Ectodermal cell (in vitro differentiated cells): ENCODE results near the gene H2BW1. TPM values are rescaled to one million over a fixed set of nuclear protein-coding genes. Genes with fewer than 3 reads are reported as not detected.
"Not testable (repeated sequence)": the region's sequence is repeated elsewhere in the genome, so short reads cannot be mapped to it uniquely, and the experiment has no call there.

ENCODE experiments used
- H3K27ac ChIP-seq: 2 replicates; pipeline ENCODE4 v1.7.0; 2013; ENCODE audit warnings: mild to moderate bottlenecking, low read depth, low read length; ENCODE audit not compliant: insufficient read depth, poor library complexity, severe bottlenecking
- H3K27me3 ChIP-seq: 2 replicates; pipeline ENCODE4 v1.7.0; 2013; ENCODE audit warnings: mild to moderate bottlenecking, low read length; ENCODE audit not compliant: insufficient read depth, control insufficient read depth, poor library complexity, severe bottlenecking
- H3K36me3 ChIP-seq: one replicate; pipeline ENCODE4 v1.7.0; 2013; ENCODE audit warnings: low read length; ENCODE audit not compliant: control insufficient read depth, insufficient read depth
- H3K4me1 ChIP-seq: one replicate; pipeline ENCODE4 v1.7.0; 2013; ENCODE audit warnings: low read length; ENCODE audit not compliant: control insufficient read depth, insufficient read depth
- H3K4me3 ChIP-seq: 2 replicates; pipeline ENCODE4 v1.7.0; 2013; ENCODE audit warnings: low read depth, low read length, control low read depth; ENCODE audit not compliant: insufficient read depth
- H3K9me3 ChIP-seq: 2 replicates; pipeline ENCODE4 v1.7.0; 2013; ENCODE audit warnings: mild to moderate bottlenecking, low read length, moderate library complexity; ENCODE audit not compliant: control insufficient read depth
- WGBS, 2 experiments: methylation state at CpG; one replicate each; pipeline ENCODE4 v1.1.7; 2013; ENCODE audit warnings: missing lambda C conversion rate in 2 of 2; 5-methylcytosine and 5-hydroxymethylcytosine counted together
- polyA plus RNA-seq, 4 experiments: library from polyadenylated mRNA; stranded (reverse); fragments of 50-300 nt; gene quantifications; one replicate each; pipeline ENCODE4 v1.2.3, GENCODE V29; 2013

Gene H2BW1, protein sequence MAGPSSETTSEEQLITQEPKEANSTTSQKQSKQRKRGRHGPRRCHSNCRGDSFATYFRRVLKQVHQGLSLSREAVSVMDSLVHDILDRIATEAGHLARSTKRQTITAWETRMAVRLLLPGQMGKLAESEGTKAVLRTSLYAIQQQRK
- polyA plus RNA-seq (2013, experiment 1 of 4): not detected
- not detected for polyA plus RNA-seq (2013, experiment 2 of 4)
- polyA plus RNA-seq (2013, experiment 3 of 4): not detected
- polyA plus RNA-seq (2013, experiment 4 of 4): not detected

GRCh38 chrX:104013606-104014005 is at the start of gene H2BW1:
TSS of gene H2BW1 (minus strand) at chrX:104013708. CDS start at chrX:104013576, 132 bp downstream.
- H3K4me1 ChIP-seq: no peaks in the 10 kb centered on the region
- H3K36me3 ChIP-seq: no peaks in the 10 kb centered on the region
- 94 to 95% methylated on average over 20 of the region's 20 CpGs for whole genome bisulfite sequencing, 2 experiments
- H3K27ac ChIP-seq: no peak within 1 kb of the TSS
- no peaks in the 10 kb centered on the region for H3K27me3 ChIP-seq
- no peak within 1 kb of the TSS for H3K4me3 ChIP-seq
- no peaks in the 10 kb centered on the region for H3K9me3 ChIP-seq

- not testable (repeated sequence) for H3K36me3 ChIP-seq, H3K27me3 ChIP-seq, H3K4me1 ChIP-seq, H3K27ac ChIP-seq, H3K4me3 ChIP-seq, H3K9me3 ChIP-seq
- WGBS, 2 experiments: 100% methylated on average over 5 of the region's 18 CpGs
These were observed 49.1 kb upstream of the H2BW1 start for GRCh38 chrX:104062636-104063035.

DNA sequence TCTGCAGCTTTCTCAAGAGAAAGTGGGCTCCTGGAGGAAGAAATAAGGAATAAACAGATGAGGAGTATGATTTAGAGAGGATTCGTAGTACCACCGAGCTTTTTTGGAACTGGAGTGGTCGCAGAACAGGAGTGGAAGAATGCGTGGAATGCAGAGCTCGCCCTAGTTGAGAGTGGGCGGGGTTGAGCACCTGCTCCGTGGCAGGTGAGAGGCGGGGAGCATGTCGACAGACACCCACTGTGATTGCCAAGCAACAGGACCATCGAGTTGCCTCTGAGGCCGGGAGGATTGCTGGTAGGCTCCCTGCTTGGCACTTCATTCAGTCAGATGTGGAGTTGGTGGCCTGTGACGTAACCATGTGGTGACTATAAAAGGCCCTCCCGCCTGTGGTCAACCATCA is 41.4 kb upstream of the H2BW1 start:
- not testable (repeated sequence) for H3K9me3 ChIP-seq, H3K36me3 ChIP-seq, H3K4me3 ChIP-seq, H3K27me3 ChIP-seq, H3K4me1 ChIP-seq, H3K27ac ChIP-seq
- no CpG with 5 or more reads among the region's 13 CpGs for WGBS, 2 experiments

DNA sequence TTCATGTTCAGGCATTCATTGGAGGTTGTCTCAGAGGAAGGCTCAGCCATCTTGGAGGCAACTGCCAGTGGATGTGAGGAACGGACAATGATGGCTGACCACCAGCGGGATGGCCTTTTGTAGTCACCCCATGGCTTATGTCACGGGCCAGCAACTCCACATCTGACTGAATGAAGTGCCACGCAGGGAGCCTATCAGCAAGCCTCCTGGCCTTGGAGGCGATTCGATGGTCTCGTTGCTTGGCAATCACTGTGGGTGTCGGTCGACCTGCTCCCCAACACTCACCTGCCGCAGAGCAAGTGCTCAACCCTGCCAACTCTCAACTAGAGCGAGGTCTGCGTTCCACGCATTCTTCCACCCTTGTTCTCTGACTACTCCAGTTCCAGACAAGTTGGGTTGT is 33.7 kb upstream of the H2BW1 start:
- Histone ChIP-seq H3K36me3 (no peaks in the 10 kb centered on the region), H3K27ac (no peak overlapping the region), H3K4me3 (no peak overlapping the region), H3K4me1 (no peaks in the 10 kb centered on the region), H3K9me3 (no peaks in the 10 kb centered on the region), H3K27me3 (no peaks in the 10 kb centered on the region)
- WGBS, 2 experiments: 94 to 95% methylated on average over 13 of the region's 13 CpGs

- H3K27me3 ChIP-seq: no peaks in the 10 kb centered on the region
- WGBS, 2 experiments: 94 to 96% methylated on average over 5 of the region's 5 CpGs
These were observed 32.1 kb upstream of the H2BW1 start for GRCh38 chrX:104045642-104046041.

DNA sequence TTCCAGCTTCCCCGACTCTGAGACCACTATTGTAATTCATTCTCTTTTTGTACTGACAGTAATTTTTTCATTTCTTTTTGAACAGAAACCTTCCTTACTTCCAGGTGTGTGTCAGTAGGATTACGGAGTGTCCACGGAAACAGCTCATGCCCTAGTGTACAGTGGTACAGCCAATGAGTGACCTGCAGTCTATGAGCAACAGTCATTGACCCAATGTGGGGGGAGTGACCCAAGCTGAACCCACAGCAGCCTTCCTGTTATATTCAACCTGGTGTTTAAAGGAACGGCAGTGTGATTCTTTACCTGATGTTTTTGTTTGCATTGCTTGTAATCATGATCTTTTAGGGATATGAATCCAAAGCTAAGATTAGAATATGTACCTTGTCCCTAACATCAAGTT is 27.5 kb upstream of the H2BW1 start:
- H3K4me3 ChIP-seq: no peak overlapping the region
- no peaks in the 10 kb centered on the region for H3K4me1 ChIP-seq
- H3K27me3 ChIP-seq: no peaks in the 10 kb centered on the region
- WGBS, 2 experiments: 79 to 89% methylated on average over 4 of the region's 4 CpGs
- H3K9me3 ChIP-seq: no peaks in the 10 kb centered on the region
- no peak overlapping the region for H3K27ac ChIP-seq
- no peaks in the 10 kb centered on the region for H3K36me3 ChIP-seq

More at GRCh38 chrX:104045642-104046041, 32.1 kb upstream of the H2BW1 start:
- Histone ChIP-seq H3K36me3 (no peaks in the 10 kb centered on the region), H3K4me3 (no peak overlapping the region), H3K9me3 (no peaks in the 10 kb centered on the region), H3K27ac (no peak overlapping the region), H3K4me1 (no peaks in the 10 kb centered on the region)

DNA sequence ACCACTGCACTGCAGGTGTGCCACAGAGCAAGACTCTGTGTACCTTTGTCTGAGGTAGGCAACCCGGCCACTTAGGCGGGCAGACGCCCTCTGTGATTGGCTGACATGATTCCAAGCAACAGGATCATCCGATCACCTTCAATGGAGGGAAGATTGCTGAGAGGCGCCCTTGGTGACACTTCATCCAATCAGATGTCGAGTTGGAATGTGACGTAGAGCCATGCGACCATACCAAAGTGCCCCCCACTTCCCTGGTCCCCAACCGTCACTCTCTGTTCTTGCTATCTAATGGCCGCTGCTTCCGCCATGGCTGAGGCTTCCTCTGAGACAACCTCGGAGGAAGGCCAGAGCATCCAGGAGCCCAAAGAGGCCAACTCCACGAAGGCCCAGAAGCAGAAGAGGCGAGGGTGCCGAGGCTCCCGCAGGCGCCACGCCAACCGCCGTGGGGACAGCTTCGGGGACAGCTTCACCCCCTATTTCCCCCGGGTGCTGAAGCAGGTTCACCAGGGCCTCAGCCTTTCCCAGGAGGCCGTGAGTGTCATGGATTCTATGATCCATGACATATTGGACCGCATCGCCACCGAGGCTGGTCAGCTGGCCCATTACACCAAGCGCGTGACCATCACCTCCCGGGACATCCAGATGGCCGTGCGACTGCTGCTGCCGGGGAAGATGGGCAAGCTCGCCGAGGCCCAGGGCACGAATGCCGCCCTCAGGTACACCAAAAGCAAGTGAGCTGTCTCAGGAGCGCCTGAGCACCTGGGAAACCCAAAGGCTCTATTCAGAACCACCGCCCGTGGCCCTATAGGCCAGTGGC is 26.4 kb upstream of the H2BW1 start, which contains the start of gene H2BW2:
H2BW2 (plus strand) TSS at position 268 of the 817 bp plus-strand sequence; CDS start at position 307, 39 bp downstream.
- no peaks in the 10 kb centered on the region for H3K4me1 ChIP-seq
- H3K27ac ChIP-seq: no peak within 1 kb of the TSS
- H3K9me3 ChIP-seq: no peaks in the 10 kb centered on the region
- WGBS, 2 experiments: 94 to 96% methylated on average over 39 of the region's 39 CpGs
- no peaks in the 10 kb centered on the region for H3K36me3 ChIP-seq
- no peaks in the 10 kb centered on the region for H3K27me3 ChIP-seq
- H3K4me3 ChIP-seq: no peak within 1 kb of the TSS

DNA sequence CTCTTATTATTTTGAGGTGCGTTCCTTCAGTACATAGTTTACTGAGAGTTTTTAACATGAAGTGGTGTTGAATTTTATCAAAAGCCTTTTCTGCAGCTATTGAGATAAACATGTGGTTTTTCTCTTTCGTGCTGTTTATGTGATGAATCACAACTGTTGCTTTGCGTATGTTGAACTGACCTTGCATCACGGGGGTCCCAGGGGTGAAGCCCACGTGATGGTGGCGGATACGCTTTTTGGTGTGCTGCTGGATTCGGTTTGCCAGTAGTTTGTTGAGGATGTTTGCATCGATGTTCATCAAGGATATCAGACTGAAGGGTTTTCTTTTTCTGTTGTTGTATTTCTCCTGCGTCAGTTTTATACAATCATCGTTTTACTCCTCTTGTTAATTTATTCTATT is 4.6 kb upstream of the H2BW1 start:
- H3K36me3 ChIP-seq: no peaks in the 10 kb centered on the region
- H3K27ac ChIP-seq: no peak overlapping the region
- 89 to 93% methylated on average over 11 of the region's 11 CpGs for WGBS, 2 experiments
- H3K9me3 ChIP-seq: no peaks in the 10 kb centered on the region
- no peak overlapping the region for H3K4me3 ChIP-seq
- H3K27me3 ChIP-seq: no peaks in the 10 kb centered on the region
- H3K4me1 ChIP-seq: no peaks in the 10 kb centered on the region

DNA sequence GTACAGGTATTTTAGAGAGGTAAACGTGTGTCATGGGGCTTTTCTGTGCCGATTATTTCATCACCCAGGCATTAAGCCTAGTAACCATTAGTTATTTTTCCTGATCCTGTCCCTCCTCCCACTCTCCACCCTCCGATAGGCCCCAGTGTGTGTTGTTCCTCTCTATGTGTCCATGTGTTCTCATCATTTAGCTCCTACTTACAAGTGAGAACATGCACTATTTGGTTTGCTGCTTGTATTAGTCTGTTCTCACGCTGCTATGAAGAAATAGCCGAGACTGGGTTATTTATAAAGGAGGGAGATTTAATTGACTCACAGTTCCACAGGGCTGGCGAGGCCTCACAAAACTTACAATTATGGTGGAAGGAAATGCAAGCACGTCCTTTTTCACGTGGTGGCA is 2.1 kb upstream of the H2BW1 start:
- H3K27ac ChIP-seq, H3K9me3 ChIP-seq, H3K36me3 ChIP-seq, H3K27me3 ChIP-seq, H3K4me3 ChIP-seq, H3K4me1 ChIP-seq: not testable (repeated sequence)
- WGBS, 2 experiments: 86 to 93% methylated on average over 7 to 8 of the region's 8 CpGs

DNA sequence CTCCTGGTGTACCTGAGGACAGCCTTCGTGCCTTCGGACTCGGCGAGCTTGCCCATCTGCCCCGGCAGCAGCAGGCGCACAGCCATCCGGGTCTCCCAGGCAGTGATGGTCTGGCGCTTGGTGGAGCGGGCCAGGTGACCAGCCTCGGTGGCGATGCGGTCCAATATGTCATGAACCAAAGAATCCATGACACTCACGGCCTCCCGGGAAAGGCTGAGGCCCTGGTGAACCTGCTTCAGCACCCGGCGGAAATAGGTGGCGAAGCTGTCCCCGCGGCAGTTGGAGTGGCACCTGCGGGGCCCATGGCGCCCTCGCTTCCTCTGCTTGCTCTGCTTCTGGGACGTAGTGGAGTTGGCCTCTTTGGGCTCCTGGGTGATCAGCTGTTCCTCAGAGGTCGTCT is 350 bp downstream of the H2BW1 start:
- Histone ChIP-seq H3K27ac (no peak overlapping the region), H3K4me1 (no peaks in the 10 kb centered on the region), H3K9me3 (no peaks in the 10 kb centered on the region), H3K4me3 (no peak overlapping the region), H3K27me3 (no peaks in the 10 kb centered on the region), H3K36me3 (no peaks in the 10 kb centered on the region)
- WGBS, 2 experiments: 95 to 96% methylated on average over 24 of the region's 24 CpGs
